Renal pelvis (tissue), 4 donors: ENCODE measurements around the gene LMO4. TPM values are rescaled to one million over a fixed set of nuclear protein-coding genes. Genes with fewer than 3 reads are reported as not detected.
A peak's percentile ranks its signal among the peaks of the same experiment; 100 is the strongest.

Experiments used
- DNase-seq: peaks from one replicate; pipeline ENCODE4 v3.0.0-alpha.2; 2013
- polyA plus RNA-seq, 3 donors: library from polyadenylated mRNA; unstranded; fragments of 120-200 nt; gene quantifications; one replicate each; pipeline ENCODE4 v1.2.1, GENCODE V29; 2013; ENCODE audit not compliant: insufficient read length in 3 of 3

The LMO4 gene
- polyA plus RNA-seq, 3 donors: 110 to 128 (median 122) TPM

DNA sequence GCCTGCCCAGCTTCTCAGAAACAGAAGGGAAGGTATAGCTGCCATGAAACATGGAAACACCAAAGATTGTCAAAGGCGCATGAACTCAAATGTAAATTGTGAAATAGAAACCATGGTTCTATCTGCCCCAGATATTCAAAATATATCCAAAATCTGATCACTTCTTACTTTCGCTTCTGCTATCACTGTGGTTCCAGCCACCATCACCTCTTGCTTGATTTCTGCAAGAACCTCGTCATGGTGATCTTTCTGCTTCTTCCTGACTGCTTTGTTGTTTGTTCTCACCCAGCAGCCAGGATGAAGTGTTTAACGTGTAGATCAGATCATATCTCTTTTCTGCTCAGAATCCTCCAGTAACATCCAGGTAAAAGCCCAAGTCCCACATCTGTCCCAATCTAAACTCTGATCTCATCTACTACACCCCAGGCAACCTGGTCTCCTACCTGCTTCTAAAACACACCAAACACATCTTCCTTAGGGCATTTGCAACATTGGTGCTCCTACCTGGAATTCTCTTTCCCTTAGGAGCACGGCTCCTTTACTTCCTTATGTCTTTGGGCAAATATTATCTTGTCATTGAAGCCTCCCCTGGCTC lies 10.5 kb upstream of the LMO4 start:
- no peak for DNase-seq

DNA sequence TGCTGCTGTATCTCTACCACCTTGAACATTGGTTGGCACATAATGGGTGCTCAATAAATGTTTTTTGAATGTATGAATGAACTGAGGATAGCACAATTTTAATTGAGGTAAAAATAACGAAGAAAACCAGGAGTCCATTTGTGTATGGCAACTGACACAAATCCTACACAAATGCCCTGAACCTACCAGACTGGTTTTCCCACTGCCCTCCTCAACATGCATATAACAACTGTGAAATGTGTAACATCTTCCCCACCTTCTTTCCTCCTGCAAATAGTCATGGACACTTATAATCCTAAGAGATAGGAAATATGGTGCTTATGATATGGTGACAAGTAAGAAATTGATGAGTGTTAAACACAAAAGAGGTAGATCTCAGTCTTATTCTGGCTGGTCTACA lies 9.9 kb upstream of the LMO4 start:
- DNase-seq: no peak

DNA sequence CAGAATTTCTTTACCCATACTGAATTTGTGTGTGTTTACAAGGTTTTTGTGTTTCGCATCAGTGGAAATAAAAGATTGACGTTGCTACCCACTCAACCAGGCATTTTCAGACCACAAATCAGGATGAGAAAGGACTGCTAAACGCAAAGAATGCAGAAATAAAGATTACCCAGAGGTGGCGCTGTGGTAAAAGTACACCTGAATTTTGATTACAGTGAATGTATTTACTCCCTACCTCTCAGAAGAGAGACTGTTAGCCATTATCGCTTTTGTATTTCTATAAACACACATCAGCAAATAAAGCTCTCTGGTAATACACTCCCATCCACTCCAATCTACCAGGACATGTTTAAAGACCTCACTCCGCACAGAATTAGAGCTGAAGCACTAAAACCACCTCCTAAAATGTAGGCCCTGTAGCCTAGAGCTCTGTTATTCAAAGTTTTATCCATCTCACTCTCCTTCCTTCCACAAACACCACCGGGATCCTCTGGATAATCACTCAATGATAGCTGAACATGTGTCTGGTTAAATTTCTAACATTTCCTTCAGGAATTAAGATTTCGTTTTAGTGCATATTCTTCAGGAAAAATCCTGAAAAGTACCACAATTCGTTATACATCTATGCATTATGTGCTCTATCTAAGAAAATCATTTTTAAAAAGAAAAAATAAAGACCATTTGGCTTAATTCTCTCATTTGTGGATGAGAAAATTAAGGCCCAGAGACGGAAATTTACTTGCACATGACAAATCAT lies 2.5 kb upstream of the LMO4 start:
- DNase-seq: peak; percentile 64

DNA sequence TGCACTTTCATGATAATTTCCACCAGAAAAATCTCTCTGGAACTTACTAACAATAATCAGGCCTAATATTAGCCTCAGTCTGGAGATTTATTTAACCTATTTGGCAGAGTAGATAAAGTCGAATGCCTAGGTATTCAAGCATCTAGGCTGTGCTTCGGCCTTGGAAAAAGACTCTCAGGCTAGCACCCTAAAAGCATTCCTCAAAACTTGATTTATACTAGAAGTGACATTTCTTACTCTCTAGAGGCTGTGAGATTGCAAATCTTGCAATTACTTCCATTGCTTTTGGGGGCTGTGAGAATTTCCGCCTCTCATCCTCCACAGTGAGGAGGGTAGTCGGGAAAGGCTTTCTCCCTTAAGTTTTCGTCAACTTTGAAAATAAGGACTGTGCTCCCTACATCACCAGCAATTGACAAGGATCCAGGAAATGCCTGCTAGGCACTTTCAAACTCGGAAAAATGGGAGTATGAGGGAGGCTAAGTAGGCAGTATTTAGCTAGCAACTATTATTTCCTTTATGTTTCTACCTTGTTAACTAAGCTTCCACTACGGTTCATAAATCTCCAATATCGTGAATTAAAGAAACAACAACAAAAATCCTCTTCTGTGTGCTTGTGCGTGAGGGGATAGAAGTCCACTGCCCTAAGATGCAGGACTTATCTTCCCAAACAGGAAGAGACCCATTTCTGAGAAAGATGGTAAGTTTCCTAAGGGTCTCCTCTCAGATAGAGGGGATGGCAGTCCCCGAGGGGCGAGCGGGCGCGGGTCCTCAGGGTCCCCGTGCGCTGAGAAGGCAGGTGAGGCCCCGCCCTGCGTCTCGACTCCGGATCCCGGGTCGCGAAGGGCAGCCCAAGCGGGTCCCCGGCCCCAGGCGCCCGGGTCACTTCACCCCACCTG lies 1.1 kb upstream of the LMO4 start:
- no peak for DNase-seq

DNA sequence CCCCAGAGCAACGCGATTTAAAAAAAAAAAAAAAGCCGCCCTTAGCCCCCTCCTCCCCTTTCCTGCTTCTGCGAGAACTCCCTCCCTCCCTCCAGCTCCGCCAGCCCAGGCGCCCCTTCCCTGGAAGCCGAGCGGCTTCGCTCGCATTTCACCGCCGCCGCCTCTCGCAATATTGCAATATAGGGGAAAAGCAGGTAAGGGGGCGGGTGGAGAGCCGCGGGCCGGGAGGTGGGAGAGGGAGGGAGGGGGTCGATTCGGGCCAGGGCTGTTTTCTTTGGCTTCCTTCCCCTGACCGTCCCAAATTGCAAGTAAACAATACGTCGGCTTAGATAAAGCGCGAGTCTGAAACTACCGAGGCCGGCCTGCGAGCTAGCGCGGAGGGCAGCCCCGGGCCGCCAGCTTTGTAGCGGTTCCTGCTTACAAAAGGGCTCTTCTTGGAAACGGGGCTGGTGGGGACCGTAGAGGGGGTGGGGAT lies 408 bp downstream of the LMO4 start:
- peak; percentile 58 for DNase-seq

DNA sequence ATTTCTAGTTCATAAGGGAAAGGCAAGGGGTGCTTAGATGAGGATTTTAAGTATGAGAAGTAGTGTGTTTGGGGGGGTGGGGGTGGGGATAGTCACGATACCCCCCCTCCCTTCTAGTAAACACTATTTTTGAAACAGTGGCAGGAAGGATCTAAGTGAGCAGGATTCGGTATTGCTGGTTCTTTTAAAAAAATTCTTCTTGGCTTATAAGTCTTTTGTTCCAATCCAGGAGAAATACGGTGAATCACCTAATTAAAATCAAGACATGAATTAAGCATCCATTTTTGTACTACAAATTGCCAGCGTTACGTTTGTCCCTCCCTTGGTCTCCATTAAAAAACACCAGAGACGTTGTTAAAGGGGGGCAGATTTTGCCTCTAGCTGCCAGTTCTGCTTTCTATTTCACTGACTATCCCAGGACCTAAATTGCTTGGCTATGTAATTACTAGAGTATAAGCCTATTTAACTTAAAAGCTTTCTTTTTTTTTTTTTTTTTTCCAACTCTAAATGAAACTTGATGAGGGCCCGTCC lies 911 bp downstream of the LMO4 start:
- DNase-seq: no peak

DNA sequence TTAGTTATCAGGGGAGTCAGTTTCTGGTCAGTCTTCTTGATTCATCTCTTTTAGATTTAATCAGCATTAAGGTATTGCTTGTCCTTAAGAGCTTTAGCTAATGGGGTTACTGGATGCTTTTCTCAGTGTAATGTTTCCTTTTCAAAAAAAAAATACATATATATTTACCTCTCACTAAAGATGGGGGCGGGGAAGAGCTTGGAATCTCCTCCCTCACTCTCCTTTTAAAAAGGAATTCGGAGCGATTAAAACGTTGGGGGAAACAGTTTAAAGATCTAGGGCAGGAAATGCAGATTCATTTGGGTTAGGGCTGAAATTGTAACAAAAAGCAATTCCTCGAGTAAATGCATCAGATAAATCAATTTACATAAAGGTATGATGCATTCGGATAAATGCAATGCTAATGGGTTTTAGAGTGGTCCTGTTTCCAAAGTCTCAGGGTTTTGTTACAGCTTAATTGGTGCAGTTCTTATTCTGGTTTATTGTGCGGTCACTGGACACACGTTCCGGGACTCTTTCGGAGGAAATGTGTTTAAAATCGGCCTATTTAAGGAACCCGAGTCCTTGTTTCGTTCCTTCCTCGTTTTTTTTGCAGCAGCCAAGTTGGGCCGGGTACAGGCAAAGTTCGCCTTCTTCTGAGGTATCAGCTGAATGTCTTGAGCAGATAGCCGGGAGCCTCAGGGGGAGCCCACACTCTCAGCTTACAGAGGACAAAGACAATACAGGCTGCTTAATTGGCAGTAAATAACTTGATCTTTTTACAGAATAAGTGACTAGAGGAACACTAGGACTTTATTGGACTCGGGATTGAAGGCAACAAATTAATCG lies 1.6 kb downstream of the LMO4 start:
- no peak for DNase-seq

DNA sequence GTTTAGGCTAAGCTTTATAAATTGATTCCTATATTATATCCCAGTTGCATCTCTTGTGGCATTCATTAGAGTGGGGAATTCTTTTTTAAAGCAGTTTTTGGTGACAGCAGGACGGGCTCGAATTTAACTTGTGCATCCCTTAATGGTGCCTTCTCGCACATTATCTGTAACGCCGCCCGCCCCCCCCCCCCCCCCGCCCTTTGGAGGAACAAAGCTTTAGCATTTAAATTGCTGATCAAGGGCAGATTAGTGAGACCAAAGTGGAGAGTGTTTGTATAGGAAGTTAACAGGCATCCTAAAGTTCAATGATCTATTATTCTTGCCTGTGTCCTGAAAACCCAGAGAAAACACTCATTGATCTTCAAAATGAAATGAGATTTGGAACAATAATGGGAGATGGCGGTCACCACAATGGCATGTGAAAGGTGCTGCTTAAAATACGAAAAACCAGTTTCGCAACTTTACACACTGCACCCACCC lies 2.2 kb downstream of the LMO4 start:
- DNase-seq: no peak

DNA sequence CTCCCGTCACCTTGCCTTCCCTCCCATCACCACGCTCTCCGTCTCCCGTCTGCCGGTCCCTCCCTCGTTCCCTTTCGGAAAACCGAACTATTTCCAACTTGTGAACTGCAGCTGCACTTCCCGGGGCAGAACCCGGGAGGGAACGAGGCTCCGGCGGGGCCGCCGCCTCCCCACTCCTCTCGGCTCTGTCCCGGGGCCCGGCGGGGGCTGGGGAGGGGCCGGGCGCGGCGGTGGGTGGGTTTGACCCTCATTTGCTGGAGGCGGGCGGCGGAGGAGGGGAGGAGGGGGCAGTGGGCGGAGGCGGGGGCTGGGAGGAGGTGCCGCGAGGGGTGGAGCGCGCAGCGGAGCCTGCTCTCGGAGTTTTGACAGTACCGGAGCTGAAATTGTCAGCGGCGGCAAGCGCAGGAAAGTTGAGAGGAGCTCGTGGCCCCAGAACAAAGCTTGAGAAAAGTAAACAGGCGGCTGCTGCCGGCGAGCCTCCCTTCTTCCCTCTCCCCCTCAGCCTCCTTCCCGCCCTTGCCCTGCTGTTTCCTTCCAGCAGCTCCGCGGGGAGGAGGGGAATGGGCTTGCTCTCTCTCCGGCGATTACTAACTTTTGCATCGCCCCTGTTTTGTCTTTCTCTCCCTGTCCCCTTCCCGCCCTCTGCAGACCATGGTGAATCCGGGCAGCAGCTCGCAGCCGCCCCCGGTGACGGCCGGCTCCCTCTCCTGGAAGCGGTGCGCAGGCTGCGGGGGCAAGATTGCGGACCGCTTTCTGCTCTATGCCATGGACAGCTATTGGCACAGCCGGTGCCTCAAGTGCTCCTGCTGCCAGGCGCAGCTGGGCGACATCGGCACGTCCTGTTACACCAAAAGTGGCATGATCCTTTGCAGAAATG lies 2.9 kb downstream of the LMO4 start:
- DNase-seq: peak; percentile 80

DNA sequence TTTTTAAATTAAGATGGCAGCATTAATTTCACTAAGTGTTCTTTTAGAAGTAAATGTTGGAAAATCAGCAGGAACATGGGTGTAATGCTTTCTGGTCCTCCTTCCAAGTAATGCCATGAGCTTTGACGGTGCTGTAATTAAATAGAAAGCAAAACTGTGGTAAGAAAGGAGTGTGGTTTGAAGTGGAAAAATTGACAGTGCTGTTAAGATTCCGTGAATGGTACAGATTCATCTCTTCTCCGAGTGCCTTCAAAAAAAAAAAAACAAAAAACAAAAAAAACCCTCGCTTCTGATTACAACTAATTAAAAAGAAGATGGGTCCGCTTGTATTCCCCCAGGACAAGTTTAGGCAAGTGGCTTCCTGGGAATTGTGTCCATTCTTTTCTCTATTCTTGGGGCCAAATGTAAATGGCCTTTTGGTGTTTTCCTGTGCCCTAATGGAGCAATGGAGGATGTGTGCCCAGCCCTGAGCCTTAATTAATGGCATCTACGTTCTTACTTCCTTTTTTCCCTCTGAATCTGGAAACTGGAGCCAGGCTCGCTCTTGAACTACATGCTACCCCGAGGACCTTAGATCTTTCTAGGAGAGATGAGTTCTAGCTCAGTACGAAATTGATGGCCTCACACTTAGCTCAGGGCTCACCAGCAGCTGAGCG lies 5.1 kb downstream of the LMO4 start:
- DNase-seq: no peak

DNA sequence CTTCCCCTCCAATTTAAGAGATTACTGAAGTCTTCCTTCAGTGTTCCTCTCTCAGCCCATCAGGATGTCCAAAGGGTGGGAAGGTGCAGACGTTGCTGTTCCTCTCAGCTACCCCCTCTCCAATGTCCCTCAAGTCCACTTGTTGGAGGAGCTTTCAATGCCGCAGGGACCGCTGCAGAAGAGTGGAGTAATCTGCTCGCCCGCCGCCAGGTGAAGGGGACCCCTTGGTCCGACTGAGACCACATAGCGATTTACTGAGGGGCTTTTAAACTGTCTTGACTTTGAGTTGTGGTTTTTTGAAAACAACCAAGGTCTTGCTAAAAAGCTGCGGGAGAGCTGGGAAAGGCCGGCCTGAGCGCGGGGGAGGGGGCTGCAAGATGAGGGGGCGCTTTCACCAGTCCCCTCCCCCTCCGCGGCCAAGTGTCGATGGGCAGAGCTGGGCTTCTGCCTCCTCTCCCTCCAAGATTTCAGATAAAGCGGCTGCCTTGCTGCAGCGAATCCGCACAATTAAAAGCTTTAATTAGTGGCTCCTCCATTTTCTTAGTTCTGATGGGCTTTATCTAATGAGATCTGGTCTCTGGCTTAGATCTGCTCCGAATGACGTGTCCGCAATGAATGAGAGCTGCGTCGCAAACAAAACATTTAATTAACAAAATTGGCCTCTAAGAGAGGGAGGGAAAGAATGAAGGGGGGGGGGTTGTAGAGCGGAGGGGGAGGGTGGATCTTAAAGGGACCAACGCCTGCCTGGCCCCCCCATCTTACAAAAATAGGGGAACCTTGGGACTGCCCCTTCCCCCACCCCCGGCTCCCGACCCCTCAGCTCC lies 5.9 kb downstream of the LMO4 start:
- DNase-seq: peak; percentile 45

DNA sequence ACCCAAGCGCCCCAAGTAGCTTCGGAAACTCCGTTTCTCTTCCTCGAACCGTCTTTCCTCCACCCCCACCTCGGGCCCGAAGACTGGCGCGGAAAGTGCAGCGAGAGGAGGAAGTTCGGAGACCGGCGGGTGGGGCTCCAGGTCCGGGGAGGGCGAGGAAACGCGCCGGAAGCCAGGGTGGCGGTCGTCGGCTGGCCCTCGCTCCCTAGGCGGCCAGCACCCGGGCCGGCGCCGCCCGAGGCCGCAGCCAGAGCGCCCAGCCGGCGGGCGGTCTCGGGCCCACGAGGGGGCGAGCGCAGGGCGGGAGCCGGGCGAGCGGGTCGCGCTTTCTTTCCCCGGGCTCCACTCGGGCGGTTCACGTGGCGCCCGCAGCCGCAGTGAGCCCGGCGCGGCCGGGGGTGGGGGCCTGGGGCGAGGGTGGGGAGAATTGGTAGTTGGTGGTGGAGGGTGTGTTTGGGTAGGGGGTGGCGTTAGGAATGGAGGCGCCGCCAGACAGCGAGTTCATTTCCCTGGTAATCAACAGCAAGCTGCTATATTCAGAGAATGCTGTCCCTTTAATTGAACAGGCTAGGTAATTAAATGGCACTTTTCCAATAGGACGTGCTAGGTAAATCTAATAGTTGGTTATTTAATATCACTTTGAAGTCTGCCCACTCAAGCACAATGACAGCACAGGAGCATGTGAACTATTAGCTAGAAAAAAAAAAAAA lies 6.7 kb downstream of the LMO4 start:
- peak; percentile 40 for DNase-seq

DNA sequence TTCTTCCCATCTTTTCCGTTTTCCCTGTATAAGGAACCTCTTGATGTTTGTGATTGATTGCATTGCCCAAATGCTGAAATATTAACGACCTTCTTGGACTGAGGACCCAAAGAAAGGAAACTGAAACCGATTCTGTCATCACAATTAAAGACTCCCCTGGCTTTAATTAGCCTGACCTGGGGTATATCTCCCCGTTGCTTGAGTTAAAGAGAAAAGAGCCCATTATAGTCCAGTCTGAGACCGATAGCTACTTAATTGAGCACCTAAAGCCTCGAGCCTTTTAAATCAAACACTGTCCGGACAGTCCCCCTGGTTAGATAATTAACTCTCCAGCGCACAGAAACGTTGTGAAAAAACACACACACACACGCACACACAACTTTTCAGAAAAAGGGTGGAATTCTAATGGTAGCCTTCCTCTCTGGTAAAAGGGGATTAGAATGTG lies 8.0 kb downstream of the LMO4 start:
- DNase-seq: no peak

DNA sequence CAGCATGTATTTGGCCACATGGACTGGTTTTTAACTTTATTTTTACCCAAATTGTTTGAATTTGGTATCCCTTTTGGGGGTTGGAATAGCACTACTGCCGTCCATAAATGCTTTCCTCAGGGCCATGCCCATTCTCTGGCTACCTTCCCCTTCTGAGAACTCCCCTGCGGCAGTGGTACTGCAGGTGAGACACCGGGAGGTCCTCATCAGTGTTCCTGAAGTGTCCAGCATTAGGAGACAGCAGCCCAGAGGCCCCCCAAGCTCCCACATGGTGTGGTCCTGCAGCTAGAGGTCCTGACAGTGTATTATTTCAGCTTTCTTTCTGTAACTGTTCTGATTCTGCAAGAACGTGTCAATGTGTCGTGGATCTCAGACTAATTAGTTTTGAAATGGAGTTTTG lies 8.9 kb downstream of the LMO4 start:
- DNase-seq: no peak

DNA sequence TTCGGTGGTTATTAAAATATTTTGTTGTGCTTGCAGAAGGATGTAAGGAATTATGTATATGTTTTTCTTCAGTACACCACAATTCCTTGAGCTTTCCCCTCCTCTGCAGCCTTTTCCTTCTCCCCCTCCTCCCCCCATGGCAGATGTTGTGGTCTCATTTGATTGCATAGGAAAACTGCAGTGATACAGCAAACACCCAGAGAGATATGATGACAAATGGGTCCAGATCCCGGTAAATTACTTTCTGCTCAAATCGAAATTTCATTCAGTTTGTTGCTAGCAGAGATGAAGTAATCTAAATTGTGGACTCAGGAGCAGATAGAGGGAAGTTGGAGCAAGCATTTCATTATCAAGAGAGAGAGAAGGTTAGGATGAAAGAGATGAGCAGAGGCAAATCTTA lies 9.9 kb downstream of the LMO4 start:
- no peak for DNase-seq

DNA sequence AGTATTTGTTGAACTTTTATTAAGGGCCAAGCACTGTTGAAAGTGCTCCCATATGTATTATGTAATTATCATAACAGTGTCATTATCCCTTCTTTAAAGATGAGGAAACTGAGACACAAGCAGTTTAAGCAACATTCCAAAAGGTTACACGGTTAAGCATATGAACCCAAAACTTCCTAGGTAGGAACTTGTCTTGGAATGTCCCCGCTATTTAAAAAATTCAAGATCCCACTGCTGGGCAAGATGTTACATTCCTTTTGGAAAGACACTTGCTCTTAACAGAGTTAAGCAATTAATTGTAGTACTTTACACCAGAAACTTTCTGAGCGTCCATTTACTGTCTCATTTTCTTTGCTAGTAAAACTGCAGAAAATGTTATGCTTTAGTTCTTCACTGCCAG lies 15.6 kb downstream of the LMO4 start:
- DNase-seq: no peak

DNA sequence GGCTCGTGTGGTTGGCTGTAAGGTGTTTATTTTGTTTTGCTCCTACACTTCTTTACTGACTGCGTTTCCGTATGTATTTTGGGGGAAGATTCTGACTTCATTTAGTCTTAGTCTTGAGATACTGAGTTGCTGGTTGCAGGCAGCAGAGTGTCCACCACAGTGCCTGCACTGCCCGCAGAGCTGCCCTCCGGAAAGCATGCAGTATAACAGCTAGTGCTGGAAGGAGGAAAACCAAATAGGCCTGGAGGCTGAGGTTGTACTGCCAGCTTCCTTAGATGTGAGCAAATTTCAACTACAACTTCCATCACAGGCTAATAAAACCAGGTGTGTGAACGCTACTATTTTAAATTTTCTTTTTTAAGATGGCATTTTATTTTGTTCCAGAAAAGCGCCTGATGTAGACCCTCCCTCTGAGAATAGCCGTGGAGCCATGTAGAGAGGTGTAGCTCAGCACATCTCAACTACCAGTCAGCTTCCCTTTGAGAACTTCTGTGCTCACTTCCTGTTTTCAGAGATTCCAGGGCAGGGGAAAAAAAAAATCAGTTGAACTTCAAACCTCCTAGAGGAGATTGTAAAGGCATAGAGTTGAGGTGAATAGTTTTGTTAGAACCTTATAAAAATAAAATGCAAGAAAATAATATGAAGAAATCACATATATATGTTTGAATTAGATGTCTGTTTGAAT lies 17.6 kb downstream of the LMO4 start:
- no peak for DNase-seq
